Sigmoid colon (tissue), 7 donors: Measurements from ENCODE around the gene RPL5. TPM values are rescaled to one million over a fixed set of nuclear protein-coding genes. Genes with fewer than 3 reads are reported as not detected.

Experiments used
- DNase-seq: peaks from one replicate; pipeline ENCODE4 v3.0.0-alpha.2; 2019
- H3K27ac ChIP-seq, 4 donors: fragments of 200-600 bp; sonication (generic); one replicate each; pipeline ENCODE4 v1.5.1; 2016 to 2019; ENCODE audit warnings: mild to moderate bottlenecking in 1 of 4
- H3K27me3 ChIP-seq, 3 donors: fragments of 200-600 bp; sonication (generic); one replicate each; pipeline ENCODE4 v1.5.1; 2019; ENCODE audit warnings: mild to moderate bottlenecking in 1 of 3
- H3K36me3 ChIP-seq, 4 donors: fragments of 200-600 bp; sonication (generic); one replicate each; pipeline ENCODE4 v1.5.1; 2016 to 2019
- H3K4me1 ChIP-seq, 4 donors: fragments of 200-600 bp; sonication (generic); one replicate each; pipeline ENCODE4 v1.5.1; 2017 to 2019
- H3K4me3 ChIP-seq, 4 donors: fragments of 200-600 bp; sonication (generic); one replicate each; pipeline ENCODE4 v1.5.1; 2017 to 2019; ENCODE audit warnings: mild to moderate bottlenecking in 2 of 4, moderate library complexity in 1 of 4
- H3K9me3 ChIP-seq, 4 donors: fragments of 200-600 bp in 3 of 4; sonication (generic) in 3 of 4; one replicate each; pipeline versions ENCODE4 v1.5.1 to v1.6.1; 2013 to 2019
- EP300 ChIP-seq, 4 donors: sonication (generic); formaldehyde crosslinking; IDR thresholded peaks; one replicate each; pipeline ENCODE4 v1.6.1; 2017; ENCODE audit warnings: antibody characterized with exemption in 4 of 4
- POLR2A ChIP-seq, 2 donors: fragments of 450-650 bp; IDR thresholded peaks; one replicate each; pipeline ENCODE4 v1.6.1; 2016; ENCODE audit warnings: antibody characterized with exemption in 2 of 2, mild to moderate bottlenecking in 2 of 2, moderate library complexity in 2 of 2
- POLR2AphosphoS5 ChIP-seq, 4 donors: sonication (generic); formaldehyde crosslinking; IDR thresholded peaks; one replicate each; pipeline ENCODE4 v1.6.1; 2017; ENCODE audit warnings: antibody characterized with exemption in 4 of 4
- WGBS, 2 donors: extraction: QIAGEN DNeasy Blood & Tissue Kit; methylation state at CpG; one replicate each; pipeline ENCODE4 v1.1.7; 2013; 5-methylcytosine and 5-hydroxymethylcytosine counted together
- intact Hi-C: fragments of 100-400 bp; cut with DNase I; formaldehyde crosslinking; loops from one replicate; pipeline ENCODE4 v1.15.1; 2023
- polyA plus RNA-seq, 3 donors: library from polyadenylated mRNA; stranded (reverse); fragments of 200-250 nt; gene quantifications; one replicate each; pipeline ENCODE4 v1.2.3, GENCODE V29; 2013
- total RNA-seq, 4 donors: library from RNA; depleted of rRNA; stranded (reverse); fragments of >200 nt; gene quantifications; one replicate each; pipeline ENCODE4 v1.1.0, GENCODE V29; 2016
- TF ChIP-seq, protein P1 (sequence below), 4 experiments: fragments of 450-650 bp in 3 of 4; fragments of 200-600 bp in 1 of 4; IDR thresholded peaks; one replicate each; pipeline ENCODE4 v1.5.1; 2016 to 2019; ENCODE audit warnings: antibody characterized with exemption in 4 of 4, mild to moderate bottlenecking in 3 of 4, moderate library complexity in 2 of 4
- donor health status: healthy with polysubstance abuse.
- donor health status: Bipolar disorder and iron deficiency.
- donor health status: healthy.

Gene RPL5
- total and polyA plus RNA-seq, 7 donors = 1,392 to 3,236 (median 2,354) TPM

DNA sequence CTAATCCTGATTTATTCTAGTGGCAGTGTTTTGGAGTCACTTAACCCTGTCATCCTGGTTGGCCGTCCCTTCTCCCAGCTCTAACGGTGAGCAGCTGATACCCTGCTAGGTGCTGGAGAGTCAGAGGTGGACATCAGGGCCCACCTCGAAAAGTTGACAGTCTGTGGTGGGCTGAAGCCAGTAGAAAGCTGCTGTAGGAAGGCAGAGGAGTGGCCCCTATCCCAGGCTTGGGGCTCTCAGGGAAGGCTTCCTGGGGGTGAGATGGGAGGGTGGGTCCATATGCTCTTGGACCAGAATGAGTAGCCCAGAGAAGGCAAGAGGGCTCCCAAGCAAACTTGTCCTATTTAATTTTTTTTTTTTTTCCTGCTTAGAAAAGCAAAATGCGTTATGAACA, 475 bp upstream of the RPL5 start:
- H3K9me3 ChIP-seq = no peaks in the 10 kb centered on the region
- peak overlapping the region in 2 of 4 donors; percentile 94 to 97 for H3K27ac ChIP-seq
- TF ChIP-seq EP300 (IDR thresholded peaks at IDR 0.05) (no peak), POLR2AphosphoS5 (IDR thresholded peaks at IDR 0.05) (no peak), POLR2A (IDR thresholded peaks at IDR 0.05) (no peak)
- TF ChIP-seq, protein P1, sequence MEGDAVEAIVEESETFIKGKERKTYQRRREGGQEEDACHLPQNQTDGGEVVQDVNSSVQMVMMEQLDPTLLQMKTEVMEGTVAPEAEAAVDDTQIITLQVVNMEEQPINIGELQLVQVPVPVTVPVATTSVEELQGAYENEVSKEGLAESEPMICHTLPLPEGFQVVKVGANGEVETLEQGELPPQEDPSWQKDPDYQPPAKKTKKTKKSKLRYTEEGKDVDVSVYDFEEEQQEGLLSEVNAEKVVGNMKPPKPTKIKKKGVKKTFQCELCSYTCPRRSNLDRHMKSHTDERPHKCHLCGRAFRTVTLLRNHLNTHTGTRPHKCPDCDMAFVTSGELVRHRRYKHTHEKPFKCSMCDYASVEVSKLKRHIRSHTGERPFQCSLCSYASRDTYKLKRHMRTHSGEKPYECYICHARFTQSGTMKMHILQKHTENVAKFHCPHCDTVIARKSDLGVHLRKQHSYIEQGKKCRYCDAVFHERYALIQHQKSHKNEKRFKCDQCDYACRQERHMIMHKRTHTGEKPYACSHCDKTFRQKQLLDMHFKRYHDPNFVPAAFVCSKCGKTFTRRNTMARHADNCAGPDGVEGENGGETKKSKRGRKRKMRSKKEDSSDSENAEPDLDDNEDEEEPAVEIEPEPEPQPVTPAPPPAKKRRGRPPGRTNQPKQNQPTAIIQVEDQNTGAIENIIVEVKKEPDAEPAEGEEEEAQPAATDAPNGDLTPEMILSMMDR (IDR thresholded peaks at IDR 0.05) = no peak
- intact Hi-C loops = loop anchor here (5.0 to 10.0 kb wide), 2 partner anchors 79 to 253 kb away; no protein-coding TSS in a partner anchor
- no peaks in the 10 kb centered on the region for H3K27me3 ChIP-seq
- H3K4me1 ChIP-seq = peaks cover 0 to 38% (median 33%) of the 10 kb centered on the region in 4 donors
- WGBS, 2 donors = 50 to 59% methylated on average over 4 of the region's 4 CpGs
- no peak for DNase-seq
- H3K36me3 ChIP-seq = peaks cover 4 to 31% (median 14%) of the 10 kb centered on the region in 4 donors
- peak overlapping the region in 3 of 4 donors; percentile 75 to 93 (median 85) for H3K4me3 ChIP-seq

DNA sequence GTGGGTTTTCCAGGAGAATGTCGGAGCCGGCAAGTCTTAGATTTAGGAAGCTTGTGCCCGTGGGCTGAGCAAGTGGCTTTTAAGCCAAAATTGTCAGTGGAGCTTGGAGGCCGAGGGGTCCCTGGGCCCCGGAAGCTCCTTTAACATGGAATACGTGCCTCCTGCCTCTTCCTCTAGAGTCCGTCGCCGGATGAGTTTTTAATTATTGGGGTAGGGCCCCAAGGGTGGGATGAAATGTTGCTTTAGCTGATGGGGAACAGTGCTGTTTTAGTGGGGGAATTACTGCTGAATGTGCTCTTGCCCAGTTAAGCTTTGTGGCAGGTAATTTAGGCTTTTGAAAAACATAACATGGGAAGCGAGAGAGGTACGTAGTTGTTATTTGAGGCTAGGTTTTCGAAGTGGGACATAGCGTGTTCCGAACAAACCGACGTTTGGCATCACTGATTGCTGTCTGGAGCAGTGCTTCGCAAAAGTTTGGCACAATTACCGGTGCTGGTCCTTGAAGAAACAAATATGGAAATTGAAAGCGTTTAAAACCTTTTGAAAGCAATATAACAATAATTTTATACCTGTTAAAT, 786 bp downstream of the RPL5 start:
- intact Hi-C loops = loop anchor here (2.0 to 10.0 kb wide), 4 partner anchors 48 to 252 kb away; partner anchors contain the start of genes DIPK1A and EVI5
- no peak for DNase-seq
- H3K4me3 ChIP-seq = peak overlapping the region; percentile 75 to 93 (median 81)
- 0% methylated on average over 19 of the region's 19 CpGs for WGBS, 2 donors
- peak overlapping the region; percentile 91 to 97 (median 94) for H3K27ac ChIP-seq
- H3K36me3 ChIP-seq = peaks cover 6 to 43% (median 22%) of the 10 kb centered on the region in 4 donors
- no peaks in the 10 kb centered on the region for H3K27me3 ChIP-seq
- peaks cover 0 to 51% (median 46%) of the 10 kb centered on the region in 4 donors for H3K4me1 ChIP-seq
- H3K9me3 ChIP-seq = no peaks in the 10 kb centered on the region
- TF ChIP-seq POLR2A (IDR thresholded peaks at IDR 0.05) = no peak
- TF ChIP-seq EP300 (IDR thresholded peaks at IDR 0.05) = no peak
- TF ChIP-seq, protein P1 (IDR thresholded peaks at IDR 0.05) = no peak
- TF ChIP-seq POLR2AphosphoS5 (IDR thresholded peaks at IDR 0.05) = peak in 1 of 4 donors; percentile 55

DNA sequence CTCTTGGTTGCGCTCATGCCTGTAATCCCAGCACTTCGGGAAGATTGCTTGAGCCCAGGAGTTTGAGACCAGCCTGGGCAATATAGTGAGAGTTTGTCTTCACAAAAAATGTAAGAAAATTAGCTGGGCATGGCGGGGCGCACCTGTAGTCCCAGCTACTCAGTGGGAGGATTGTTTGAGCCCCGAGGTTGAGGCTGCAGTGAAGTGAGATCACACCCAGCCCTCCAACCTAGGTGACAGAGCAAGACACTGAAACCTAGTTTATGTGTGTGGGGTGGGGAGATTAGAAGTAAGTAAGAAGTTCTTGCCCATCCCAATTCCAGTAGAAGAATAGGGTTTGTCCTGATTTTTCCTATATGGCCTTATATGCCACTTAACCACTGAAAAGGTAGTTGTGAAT, 2.0 kb downstream of the RPL5 start:
- no peak for DNase-seq
- no peak for TF ChIP-seq POLR2AphosphoS5 (IDR thresholded peaks at IDR 0.05)
- no peak for TF ChIP-seq POLR2A (IDR thresholded peaks at IDR 0.05)
- no peak for TF ChIP-seq EP300 (IDR thresholded peaks at IDR 0.05)
- TF ChIP-seq, protein P1 (IDR thresholded peaks at IDR 0.05) = no peak
- peaks cover 0 to 63% (median 57%) of the 10 kb centered on the region in 4 donors for H3K4me1 ChIP-seq
- peak overlapping the region; percentile 91 to 97 (median 94) for H3K27ac ChIP-seq
- 24 to 66% methylated on average over 5 of the region's 5 CpGs for WGBS, 2 donors
- intact Hi-C loops = loop anchor here (2.0 to 10.0 kb wide), 4 partner anchors 49 to 251 kb away; partner anchors contain the start of genes DIPK1A and EVI5
- H3K27me3 ChIP-seq = no peaks in the 10 kb centered on the region
- no peaks in the 10 kb centered on the region for H3K9me3 ChIP-seq
- H3K36me3 ChIP-seq = peaks cover 8 to 55% (median 28%) of the 10 kb centered on the region in 4 donors
- H3K4me3 ChIP-seq = peak overlapping the region in 3 of 4 donors; percentile 75 to 93 (median 85)

DNA sequence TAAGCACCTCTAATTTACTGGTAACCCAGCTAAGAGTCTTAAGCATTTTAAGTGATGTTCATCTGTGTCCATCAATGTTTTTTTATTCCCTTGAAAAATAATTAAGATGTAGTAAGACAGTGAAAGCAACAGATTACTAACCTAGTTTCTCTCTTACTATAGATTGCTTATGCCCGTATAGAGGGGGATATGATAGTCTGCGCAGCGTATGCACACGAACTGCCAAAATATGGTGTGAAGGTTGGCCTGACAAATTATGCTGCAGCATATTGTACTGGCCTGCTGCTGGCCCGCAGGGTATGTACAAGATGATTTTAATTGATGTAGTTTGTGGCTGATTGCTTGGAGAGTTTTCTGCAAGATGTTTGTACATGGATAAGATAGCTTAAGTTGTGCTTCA, 2.8 kb downstream of the RPL5 start:
- peak overlapping the region in 1 of 4 donors; percentile 75 for H3K4me3 ChIP-seq
- 62 to 75% methylated on average over 5 of the region's 5 CpGs for WGBS, 2 donors
- peaks cover 0 to 71% (median 65%) of the 10 kb centered on the region in 4 donors for H3K4me1 ChIP-seq
- intact Hi-C loops = loop anchor here (5.0 to 10.0 kb wide), 2 partner anchors 82 to 250 kb away; no protein-coding TSS in a partner anchor
- DNase-seq = no peak
- H3K9me3 ChIP-seq = no peaks in the 10 kb centered on the region
- TF ChIP-seq POLR2AphosphoS5 (IDR thresholded peaks at IDR 0.05) (no peak), EP300 (IDR thresholded peaks at IDR 0.05) (no peak), POLR2A (IDR thresholded peaks at IDR 0.05) (no peak)
- TF ChIP-seq, protein P1 (IDR thresholded peaks at IDR 0.05) = no peak
- H3K27ac ChIP-seq = peak overlapping the region in 2 of 4 donors; percentile 94 to 97
- no peaks in the 10 kb centered on the region for H3K27me3 ChIP-seq
- peaks cover 8 to 63% (median 32%) of the 10 kb centered on the region in 4 donors for H3K36me3 ChIP-seq
